AG04450 (cell line): ENCODE measurements around the gene EHF. TPM values are rescaled to one million over a fixed set of nuclear protein-coding genes. Genes with fewer than 3 reads are reported as not detected.

Experiments used
- CTCF ChIA-PET: fragments of 300-600, 350-600 bp; formaldehyde crosslinking; extraction: SDS; loops from one replicate; lab custom pipeline; 2022; ENCODE audit warnings: antibody characterized with exemption, inconsistent platforms; lab: Charles Lee
- POLR2A ChIA-PET: fragments of 350-600 bp; formaldehyde crosslinking; extraction: SDS; loops from one replicate; lab custom pipeline; 2021; ENCODE audit warnings: antibody characterized with exemption, inconsistent platforms; lab: Yijun Ruan, JAX
- DNase-seq: peaks from one replicate; pipeline ENCODE4 v3.0.0-alpha.2; 2011; ENCODE audit warnings: low read depth, low spot score
- H3K27ac ChIP-seq: one replicate; pipeline ENCODE4 v1.5.1; 2012; ENCODE audit warnings: low read depth, low read length, control low read depth
- H3K27me3 ChIP-seq: one replicate; pipeline ENCODE4 v1.6.0; 2012; ENCODE audit warnings: low read length; ENCODE audit not compliant: control insufficient read depth, insufficient read depth
- H3K4me3 ChIP-seq: 2 replicates; pipeline ENCODE4 v1.5.1; 2011; ENCODE audit warnings: mild to moderate bottlenecking, low read depth, low read length, control low read depth
- H3K9me3 ChIP-seq: 2 replicates; pipeline ENCODE4 v1.5.1; 2012; ENCODE audit warnings: low read length; ENCODE audit not compliant: control insufficient read depth, insufficient read depth
- CTCF ChIP-seq: IDR thresholded peaks from 2 replicates; pipeline ENCODE4 v1.5.1; 2011; ENCODE audit warnings: low read depth, low read length, control low read depth, inconsistent platforms
- polyA plus RNA-seq: library from polyadenylated mRNA; depleted of rRNA; stranded (reverse); fragments of >200 nt; gene quantifications from 2 replicates; pipeline ENCODE4 v1.2.3, GENCODE V29; 2011

Gene EHF
- polyA plus RNA-seq, 1 experiment: 0.05 TPM

GRCh38 chr11:34671117-34671516 lies 50.2 kb downstream of the EHF start:
- CTCF ChIA-PET: no interaction called here
- no peaks in the 10 kb centered on the region for H3K9me3 ChIP-seq
- POLR2A ChIA-PET: no interaction called here

GRCh38 chr11:34671946-34672345 lies 51.1 kb downstream of the EHF start:
- no peaks in the 10 kb centered on the region for H3K9me3 ChIP-seq
- CTCF ChIA-PET: no interaction called here
- no peak overlapping the region for H3K27ac ChIP-seq
- H3K27me3 ChIP-seq: no peaks in the 10 kb centered on the region
- POLR2A ChIA-PET: no interaction called here
- H3K4me3 ChIP-seq: no peak overlapping the region
- DNase-seq: no peak
- TF ChIP-seq CTCF: no peak

More at GRCh38 chr11:34671117-34671516, 50.2 kb downstream of the EHF start:
- H3K27ac ChIP-seq: no peak overlapping the region
- no peaks in the 10 kb centered on the region for H3K27me3 ChIP-seq
- no peak overlapping the region for H3K4me3 ChIP-seq
- TF ChIP-seq CTCF: no peak
- DNase-seq: no peak

- POLR2A ChIA-PET: no interaction called here
Measured at GRCh38 chr11:34674038-34674437, 53.1 kb downstream of the EHF start.

GRCh38 chr11:34676227-34676626 lies 55.3 kb downstream of the EHF start:
- TF ChIP-seq CTCF: no peak
- ChIA-PET POLR2A (no interaction called here), CTCF (no interaction called here)
- H3K27ac ChIP-seq: no peak overlapping the region
- H3K27me3 ChIP-seq: no peaks in the 10 kb centered on the region
- no peak overlapping the region for H3K4me3 ChIP-seq
- no peaks in the 10 kb centered on the region for H3K9me3 ChIP-seq
- DNase-seq: no peak

More at GRCh38 chr11:34674038-34674437, 53.1 kb downstream of the EHF start:
- CTCF ChIA-PET: no interaction called here
- no peak overlapping the region for H3K27ac ChIP-seq
- TF ChIP-seq CTCF: no peak
- DNase-seq: no peak
- H3K9me3 ChIP-seq: no peaks in the 10 kb centered on the region
- H3K4me3 ChIP-seq: no peak overlapping the region
- no peaks in the 10 kb centered on the region for H3K27me3 ChIP-seq

- no peak for TF ChIP-seq CTCF
- Histone ChIP-seq H3K27ac (no peak overlapping the region), H3K9me3 (no peaks in the 10 kb centered on the region), H3K4me3 (no peak overlapping the region), H3K27me3 (no peaks in the 10 kb centered on the region)
- ChIA-PET CTCF (no interaction called here), POLR2A (no interaction called here)
- no peak for DNase-seq
Measured at GRCh38 chr11:34679681-34680080, 58.8 kb downstream of the EHF start.
